ENCODE data around the gene RARA. TPM values are rescaled to one million over a fixed set of nuclear protein-coding genes. Genes with fewer than 3 reads are reported as not detected.
A peak's percentile ranks its signal among the peaks of the same experiment; 100 is the strongest.

The RARA gene
- total RNA-seq, 1 donor from 2014 or later = 35.1 TPM

DNA sequence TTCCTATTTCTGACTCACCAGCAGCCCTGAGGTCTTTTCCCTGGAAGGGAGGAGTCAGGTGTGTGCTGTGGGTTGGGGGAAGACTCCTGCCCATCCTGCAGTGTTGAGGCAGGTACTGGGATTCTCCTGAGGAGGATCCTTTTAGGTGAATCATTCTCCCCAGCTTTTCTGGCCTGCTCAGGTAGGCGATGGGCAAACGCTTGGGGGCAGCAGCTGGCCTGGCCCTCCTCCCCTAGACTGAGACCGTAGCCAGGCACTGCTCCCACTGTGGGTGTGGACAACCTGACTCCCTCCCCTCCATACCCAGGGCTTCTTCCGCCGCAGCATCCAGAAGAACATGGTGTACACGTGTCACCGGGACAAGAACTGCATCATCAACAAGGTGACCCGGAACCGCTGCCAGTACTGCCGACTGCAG lies 40.5 kb downstream of the RARA start:
- Mint-ChIP-seq H3K4me1 (ENCODE audit: low read depth) (peaks cover 31% of the 10 kb centered on the region), H3K9me3 (no peaks in the 10 kb centered on the region), H3K4me3 (ENCODE audit: low read depth) (no peak overlapping the region), H3K27ac (no peak overlapping the region), H3K27me3 (ENCODE audit: low read depth) (no peaks in the 10 kb centered on the region), H3K36me3 (ENCODE audit: low read depth) (peaks cover 35% of the 10 kb centered on the region)
- intact Hi-C loops (cut with micrococcal nuclease) = no loop called here
- DNase-seq (ENCODE audit: low spot score) = no peak

DNA sequence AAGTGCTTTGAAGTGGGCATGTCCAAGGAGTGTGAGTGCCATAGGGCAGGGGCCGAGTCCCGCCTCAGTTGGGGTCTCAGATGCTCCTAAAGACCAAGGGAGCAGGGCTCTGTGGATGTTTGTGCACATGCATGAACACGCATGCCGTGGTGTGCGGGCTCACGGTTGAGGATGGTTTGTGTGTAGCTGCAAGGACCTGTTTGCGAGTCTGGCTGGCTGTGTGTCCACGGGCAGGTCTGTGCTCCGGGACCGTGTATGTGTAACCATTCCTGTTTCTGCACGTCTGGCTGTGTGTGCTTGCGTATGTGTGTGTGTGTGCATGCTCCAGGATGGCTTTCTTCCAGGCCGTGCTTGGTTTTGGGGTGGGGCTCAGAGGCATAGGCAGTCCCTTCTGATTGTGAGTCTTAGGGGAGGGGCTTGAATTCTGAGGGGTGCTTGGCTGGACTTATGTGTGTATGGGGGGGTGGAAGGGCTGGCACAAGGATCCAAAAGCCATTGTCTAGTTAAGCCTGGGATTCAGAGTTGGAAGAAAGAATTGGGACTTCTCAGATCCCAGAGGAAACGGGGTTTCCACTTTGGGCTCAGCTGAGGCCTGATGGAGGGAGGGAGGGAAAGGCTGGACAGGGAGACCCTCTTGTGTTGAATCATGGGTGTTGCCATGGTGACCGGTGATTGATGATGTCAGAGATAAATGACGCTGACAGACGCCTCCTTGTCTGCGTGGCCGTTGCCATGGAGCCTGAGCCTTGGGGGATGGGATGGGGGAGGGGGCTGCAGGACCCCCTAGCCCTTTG lies 41.1 kb downstream of the RARA start:
- DNase-seq (ENCODE audit: low spot score) = no peak
- Mint-ChIP-seq H3K9me3 (no peaks in the 10 kb centered on the region), H3K27me3 (ENCODE audit: low read depth) (no peaks in the 10 kb centered on the region), H3K4me1 (ENCODE audit: low read depth) (peaks cover 27% of the 10 kb centered on the region), H3K4me3 (ENCODE audit: low read depth) (no peak overlapping the region), H3K36me3 (ENCODE audit: low read depth) (peaks cover 33% of the 10 kb centered on the region), H3K27ac (peak overlapping the region; percentile 22)
- intact Hi-C loops (cut with micrococcal nuclease) = loop anchor here (10.0 kb wide), 1 partner anchor 445 kb away; the partner anchor contains the start of gene KRT28

DNA sequence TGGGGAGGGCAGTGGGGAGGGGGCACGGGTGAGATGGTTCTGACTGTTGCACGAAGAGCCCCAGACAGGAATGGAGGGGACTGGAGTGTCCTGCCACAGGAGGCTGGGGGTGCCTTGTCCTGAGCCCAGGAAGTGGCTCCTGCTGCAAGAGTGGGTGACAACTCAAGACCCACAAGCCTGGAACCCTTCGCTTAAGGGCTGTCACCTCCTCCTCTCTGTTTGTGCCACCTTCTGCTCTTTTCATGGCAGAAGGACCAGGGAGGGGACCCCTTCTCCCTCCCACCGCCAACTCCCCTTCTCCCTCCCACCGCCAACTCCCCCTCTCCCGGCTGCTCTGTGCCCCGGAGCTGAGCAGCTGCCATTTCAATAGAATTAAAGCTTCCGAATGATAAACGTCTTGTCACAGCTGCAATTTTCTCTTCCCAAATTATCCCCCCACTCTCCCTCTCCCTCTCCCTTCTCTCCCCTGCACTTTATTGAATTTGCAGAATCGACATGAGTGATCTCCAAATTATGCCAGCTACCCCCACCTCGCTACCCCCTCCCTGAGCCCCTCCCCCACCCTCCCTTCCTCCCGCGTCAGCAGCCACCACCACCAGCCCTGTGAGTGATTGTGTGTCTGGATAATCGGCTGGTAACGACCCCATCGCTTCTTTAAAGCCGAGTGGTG lies 41.8 kb downstream of the RARA start:
- no peaks in the 10 kb centered on the region for H3K27me3 Mint-ChIP-seq (ENCODE audit: low read depth)
- H3K36me3 Mint-ChIP-seq (ENCODE audit: low read depth) = peaks cover 38% of the 10 kb centered on the region
- DNase-seq (ENCODE audit: low spot score) = no peak
- H3K9me3 Mint-ChIP-seq = no peaks in the 10 kb centered on the region
- no peak overlapping the region for H3K4me3 Mint-ChIP-seq (ENCODE audit: low read depth)
- H3K4me1 Mint-ChIP-seq (ENCODE audit: low read depth) = peaks cover 27% of the 10 kb centered on the region
- intact Hi-C loops (cut with micrococcal nuclease) = loop anchor here (10.0 kb wide), 1 partner anchor 444 kb away; the partner anchor contains the start of gene KRT28
- H3K27ac Mint-ChIP-seq = no peak overlapping the region

DNA sequence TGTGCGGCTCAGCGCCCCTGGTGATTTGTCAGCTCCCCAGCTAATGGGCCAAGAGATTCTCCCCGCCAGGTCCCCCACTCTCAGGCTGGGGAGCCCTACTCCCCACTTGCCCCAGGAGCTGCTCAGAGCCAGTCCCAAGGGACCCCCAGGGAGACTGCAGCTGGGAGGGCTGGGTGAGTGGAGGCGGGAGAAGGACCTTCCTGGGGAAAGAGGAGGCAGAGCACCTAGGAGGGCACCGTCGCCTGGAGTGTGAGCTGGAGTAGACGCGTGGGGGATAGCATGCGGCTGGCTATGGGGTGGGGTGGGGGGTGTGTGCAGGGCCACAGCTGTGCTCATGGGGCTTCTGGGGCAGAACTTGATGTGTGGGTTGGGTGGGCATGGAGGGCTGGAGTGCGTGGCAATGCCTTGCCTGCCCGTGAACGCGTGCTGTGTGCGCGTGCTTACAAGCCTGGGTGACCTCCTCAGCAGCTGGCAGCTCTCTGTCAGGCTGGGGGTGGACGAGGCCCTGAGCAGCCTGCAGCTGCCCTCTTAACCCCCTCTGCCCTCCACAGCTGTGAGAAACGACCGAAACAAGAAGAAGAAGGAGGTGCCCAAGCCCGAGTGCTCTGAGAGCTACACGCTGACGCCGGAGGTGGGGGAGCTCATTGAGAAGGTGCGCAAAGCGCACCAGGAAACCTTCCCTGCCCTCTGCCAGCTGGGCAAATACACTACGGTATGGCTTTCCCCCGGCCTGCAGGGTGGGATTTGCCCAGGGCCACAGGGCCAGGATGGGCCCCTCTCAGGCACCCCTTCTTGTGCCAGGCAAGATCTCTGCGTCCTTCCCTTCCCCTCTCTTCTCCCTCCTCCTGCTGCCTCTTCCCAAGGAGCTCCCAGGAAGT lies 42.6 kb downstream of the RARA start:
- H3K4me1 Mint-ChIP-seq (ENCODE audit: low read depth) = peaks cover 23% of the 10 kb centered on the region
- peaks cover 42% of the 10 kb centered on the region for H3K36me3 Mint-ChIP-seq (ENCODE audit: low read depth)
- no peak overlapping the region for H3K4me3 Mint-ChIP-seq (ENCODE audit: low read depth)
- H3K27ac Mint-ChIP-seq = no peak overlapping the region
- DNase-seq (ENCODE audit: low spot score) = no peak
- intact Hi-C loops (cut with micrococcal nuclease) = loop anchor here (10.0 kb wide), 1 partner anchor 443 kb away; the partner anchor contains the start of gene KRT28
- H3K27me3 Mint-ChIP-seq (ENCODE audit: low read depth) = no peaks in the 10 kb centered on the region
- H3K9me3 Mint-ChIP-seq = no peaks in the 10 kb centered on the region

DNA sequence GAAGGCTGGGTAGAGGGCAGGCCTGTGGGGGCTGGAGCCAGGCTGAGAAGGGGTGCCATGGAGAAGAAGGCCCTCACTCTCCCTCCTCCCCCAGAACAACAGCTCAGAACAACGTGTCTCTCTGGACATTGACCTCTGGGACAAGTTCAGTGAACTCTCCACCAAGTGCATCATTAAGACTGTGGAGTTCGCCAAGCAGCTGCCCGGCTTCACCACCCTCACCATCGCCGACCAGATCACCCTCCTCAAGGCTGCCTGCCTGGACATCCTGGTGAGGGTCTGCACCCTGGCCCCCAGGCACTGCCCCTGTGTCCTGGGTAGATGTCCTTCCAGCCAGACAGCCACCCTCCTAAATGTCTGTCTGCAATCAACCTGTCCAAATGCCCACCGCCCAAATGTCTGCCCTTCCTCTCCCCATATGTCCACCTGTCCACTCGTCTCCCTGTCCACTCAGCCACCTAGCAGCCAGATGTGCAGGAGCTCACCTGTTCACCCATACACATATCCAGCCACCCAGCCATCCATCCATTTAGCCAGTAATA lies 43.3 kb downstream of the RARA start:
- H3K9me3 Mint-ChIP-seq = no peaks in the 10 kb centered on the region
- peak overlapping the region; percentile 1 for H3K27ac Mint-ChIP-seq
- H3K36me3 Mint-ChIP-seq (ENCODE audit: low read depth) = peaks cover 42% of the 10 kb centered on the region
- peaks cover 20% of the 10 kb centered on the region for H3K4me1 Mint-ChIP-seq (ENCODE audit: low read depth)
- intact Hi-C loops (cut with micrococcal nuclease) = loop anchor here (10.0 kb wide), 1 partner anchor 442 kb away; the partner anchor contains the start of gene KRT28
- no peak overlapping the region for H3K4me3 Mint-ChIP-seq (ENCODE audit: low read depth)
- H3K27me3 Mint-ChIP-seq (ENCODE audit: low read depth) = no peaks in the 10 kb centered on the region
- DNase-seq (ENCODE audit: low spot score) = no peak

DNA sequence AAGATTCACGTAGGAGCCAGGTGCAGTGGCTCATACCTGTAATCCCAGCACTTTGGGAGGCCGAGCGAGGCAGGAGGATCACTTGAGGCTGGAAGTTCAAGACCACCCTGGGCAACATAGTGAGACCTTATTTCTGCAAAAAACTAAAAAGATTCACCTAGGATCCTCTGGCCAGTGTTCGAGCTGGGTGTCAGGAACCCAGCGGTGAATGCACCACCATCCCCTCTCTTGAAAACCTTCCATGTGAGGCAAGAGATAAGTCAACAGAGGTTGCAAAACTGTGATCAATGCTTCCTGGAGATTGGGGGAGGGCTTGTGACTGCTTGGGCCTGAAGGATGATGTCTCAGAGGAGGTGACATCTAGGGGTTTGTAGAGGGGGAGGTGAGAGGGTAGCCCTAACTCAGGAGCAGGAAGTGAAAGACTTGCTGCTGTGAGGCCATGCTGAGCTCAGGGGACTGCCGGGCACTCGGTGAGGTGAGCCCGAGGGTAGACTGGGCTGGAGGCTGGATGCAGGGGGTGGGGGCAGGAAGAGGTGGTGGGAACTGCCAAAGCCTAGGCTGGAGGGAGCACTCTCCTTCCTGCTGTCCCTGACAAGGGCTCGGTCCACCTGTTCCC lies 43.9 kb downstream of the RARA start:
- H3K9me3 Mint-ChIP-seq = no peaks in the 10 kb centered on the region
- peak overlapping the region; percentile 12 for H3K27ac Mint-ChIP-seq
- H3K4me3 Mint-ChIP-seq (ENCODE audit: low read depth) = no peak overlapping the region
- H3K27me3 Mint-ChIP-seq (ENCODE audit: low read depth) = no peaks in the 10 kb centered on the region
- intact Hi-C loops (cut with micrococcal nuclease) = loop anchor here (10.0 kb wide), 1 partner anchor 442 kb away; the partner anchor contains the start of gene KRT28
- H3K4me1 Mint-ChIP-seq (ENCODE audit: low read depth) = peaks cover 18% of the 10 kb centered on the region
- peaks cover 42% of the 10 kb centered on the region for H3K36me3 Mint-ChIP-seq (ENCODE audit: low read depth)
- no peak for DNase-seq (ENCODE audit: low spot score)

DNA sequence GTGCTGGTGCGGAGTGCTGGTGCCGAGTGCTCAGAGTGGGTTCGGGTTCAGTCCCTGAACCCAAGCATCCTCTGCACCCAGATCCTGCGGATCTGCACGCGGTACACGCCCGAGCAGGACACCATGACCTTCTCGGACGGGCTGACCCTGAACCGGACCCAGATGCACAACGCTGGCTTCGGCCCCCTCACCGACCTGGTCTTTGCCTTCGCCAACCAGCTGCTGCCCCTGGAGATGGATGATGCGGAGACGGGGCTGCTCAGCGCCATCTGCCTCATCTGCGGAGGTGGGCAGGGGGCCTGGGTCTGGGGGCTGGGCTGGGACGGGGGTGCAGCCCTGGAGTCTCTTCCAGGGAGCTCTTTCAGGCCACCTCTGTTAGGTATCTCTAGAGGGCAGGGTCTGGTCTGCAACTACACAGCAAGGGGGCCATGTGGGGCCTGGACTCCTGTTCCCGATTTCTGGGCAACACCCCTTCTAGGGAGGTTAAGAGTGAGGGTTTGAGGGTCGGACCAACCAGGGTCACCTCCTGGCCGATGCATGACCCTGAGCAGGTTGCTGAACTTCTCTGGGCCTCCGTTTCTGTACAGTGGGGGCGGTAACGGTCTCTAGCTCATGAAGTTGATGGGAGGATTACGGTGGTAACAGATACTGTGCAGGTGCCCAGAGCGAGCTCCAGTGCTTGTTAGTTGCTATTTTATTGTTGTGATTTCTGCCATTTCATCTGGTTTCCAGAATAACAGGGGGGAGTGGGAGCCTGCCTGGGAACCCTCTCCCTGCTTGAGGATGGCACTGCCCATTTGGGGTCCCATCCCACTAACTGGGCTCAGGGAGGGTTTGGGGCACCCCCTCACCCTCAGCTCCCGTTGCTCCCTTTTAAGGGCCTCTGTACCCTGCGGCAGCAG lies 45.5 kb downstream of the RARA start:
- intact Hi-C loops (cut with micrococcal nuclease) = loop anchor here (2.0 to 10.0 kb wide), 4 partner anchors 52 to 440 kb away; partner anchors contain the start of genes KRT28 and TOP2A
- Mint-ChIP-seq H3K36me3 (ENCODE audit: low read depth) (peaks cover 35% of the 10 kb centered on the region), H3K4me3 (ENCODE audit: low read depth) (no peak overlapping the region), H3K27me3 (ENCODE audit: low read depth) (no peaks in the 10 kb centered on the region), H3K9me3 (no peaks in the 10 kb centered on the region), H3K27ac (no peak overlapping the region), H3K4me1 (ENCODE audit: low read depth) (peaks cover 20% of the 10 kb centered on the region)
- no peak for DNase-seq (ENCODE audit: low spot score)

DNA sequence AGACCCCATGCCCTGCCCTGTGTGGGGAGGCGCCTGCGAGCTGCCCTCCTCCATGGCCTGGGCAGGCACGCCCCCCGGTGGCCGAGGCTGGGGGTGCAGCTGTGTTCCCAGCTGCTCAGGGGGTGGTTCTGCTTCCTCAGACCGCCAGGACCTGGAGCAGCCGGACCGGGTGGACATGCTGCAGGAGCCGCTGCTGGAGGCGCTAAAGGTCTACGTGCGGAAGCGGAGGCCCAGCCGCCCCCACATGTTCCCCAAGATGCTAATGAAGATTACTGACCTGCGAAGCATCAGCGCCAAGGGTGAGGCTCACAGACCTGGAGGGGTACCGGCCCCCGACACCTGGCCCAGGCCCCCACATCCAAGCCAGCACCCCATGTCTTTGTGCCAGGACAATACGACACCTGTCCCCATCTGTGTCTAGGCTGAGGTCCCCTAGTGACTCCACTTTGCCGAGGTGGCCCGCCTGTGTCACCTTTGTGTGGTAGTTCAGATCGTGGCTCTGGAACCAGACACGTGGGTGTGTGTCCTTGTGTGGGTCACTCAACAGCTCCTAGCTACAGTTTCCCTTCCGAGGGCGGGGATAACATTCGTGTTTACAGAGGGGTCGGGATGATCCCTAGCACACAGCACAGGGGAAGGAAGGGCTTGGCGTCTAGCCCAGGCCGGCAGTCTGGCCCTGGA lies 46.3 kb downstream of the RARA start:
- peaks cover 29% of the 10 kb centered on the region for H3K36me3 Mint-ChIP-seq (ENCODE audit: low read depth)
- intact Hi-C loops (cut with micrococcal nuclease) = loop anchor here (2.0 to 10.0 kb wide), 4 partner anchors 52 to 440 kb away; partner anchors contain the start of genes KRT28 and TOP2A
- DNase-seq (ENCODE audit: low spot score) = peak; percentile 62
- no peaks in the 10 kb centered on the region for H3K9me3 Mint-ChIP-seq
- no peaks in the 10 kb centered on the region for H3K27me3 Mint-ChIP-seq (ENCODE audit: low read depth)
- H3K4me1 Mint-ChIP-seq (ENCODE audit: low read depth) = peaks cover 17% of the 10 kb centered on the region
- no peak overlapping the region for H3K27ac Mint-ChIP-seq
- H3K4me3 Mint-ChIP-seq (ENCODE audit: low read depth) = no peak overlapping the region

DNA sequence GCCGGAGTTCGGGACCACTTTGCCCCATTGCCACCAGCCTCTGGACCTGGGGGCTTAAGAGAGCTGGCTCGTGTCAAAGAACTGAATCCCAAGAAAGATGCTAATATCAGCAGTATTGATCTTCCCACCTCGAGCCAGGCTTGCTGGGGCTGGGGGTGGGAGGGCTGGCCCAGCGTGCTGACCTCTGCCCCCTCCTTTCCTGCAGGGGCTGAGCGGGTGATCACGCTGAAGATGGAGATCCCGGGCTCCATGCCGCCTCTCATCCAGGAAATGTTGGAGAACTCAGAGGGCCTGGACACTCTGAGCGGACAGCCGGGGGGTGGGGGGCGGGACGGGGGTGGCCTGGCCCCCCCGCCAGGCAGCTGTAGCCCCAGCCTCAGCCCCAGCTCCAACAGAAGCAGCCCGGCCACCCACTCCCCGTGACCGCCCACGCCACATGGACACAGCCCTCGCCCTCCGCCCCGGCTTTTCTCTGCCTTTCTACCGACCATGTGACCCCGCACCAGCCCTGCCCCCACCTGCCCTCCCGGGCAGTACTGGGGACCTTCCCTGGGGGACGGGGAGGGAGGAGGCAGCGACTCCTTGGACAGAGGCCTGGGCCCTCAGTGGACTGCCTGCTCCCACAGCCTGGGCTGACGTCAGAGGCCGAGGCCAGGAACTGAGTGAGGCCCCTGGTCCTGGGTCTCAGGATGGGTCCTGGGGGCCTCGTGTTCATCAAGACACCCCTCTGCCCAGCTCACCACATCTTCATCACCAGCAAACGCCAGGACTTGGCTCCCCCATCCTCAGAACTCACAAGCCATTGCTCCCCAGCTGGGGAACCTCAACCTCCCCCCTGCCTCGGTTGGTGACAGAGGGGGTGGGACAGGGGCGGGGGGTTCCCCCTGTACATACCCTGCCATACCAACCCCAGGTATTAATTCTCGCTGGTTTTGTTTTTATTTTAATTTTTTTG lies 47.1 kb downstream of the RARA start:
- intact Hi-C loops (cut with micrococcal nuclease) = loop anchor here (2.0 to 10.0 kb wide), 4 partner anchors 53 to 439 kb away; partner anchors contain the start of genes KRT28 and TOP2A
- DNase-seq (ENCODE audit: low spot score) = no peak
- H3K36me3 Mint-ChIP-seq (ENCODE audit: low read depth) = peaks cover 28% of the 10 kb centered on the region
- H3K4me1 Mint-ChIP-seq (ENCODE audit: low read depth) = peaks cover 17% of the 10 kb centered on the region
- no peak overlapping the region for H3K4me3 Mint-ChIP-seq (ENCODE audit: low read depth)
- H3K27me3 Mint-ChIP-seq (ENCODE audit: low read depth) = no peaks in the 10 kb centered on the region
- no peak overlapping the region for H3K27ac Mint-ChIP-seq
- H3K9me3 Mint-ChIP-seq = no peaks in the 10 kb centered on the region
